ENCODE data around the gene LRP6. TPM values are rescaled to one million over a fixed set of nuclear protein-coding genes. Genes with fewer than 3 reads are reported as not detected.

LRP6 gene
- total RNA-seq, 1 experiment from 2014 or later: 28.1 TPM

- no peak overlapping the region for H3K4me3 ChIP-seq (replicated peaks in 1 of 2; ENCODE audit: low read depth in 1 of 2, low read length in 2 of 2)
- H4K20me1 ChIP-seq (ENCODE audit: insufficient read depth): no peaks in the 10 kb centered on the region
- H3K4me2 ChIP-seq (ENCODE audit: low read length): no peak overlapping the region
- no peaks in the 10 kb centered on the region for H3K36me3 ChIP-seq (ENCODE audit: control insufficient read depth in 1 of 2, insufficient read depth in 2 of 2, low read length in 2 of 2)
- H2AFZ ChIP-seq (ENCODE audit: low read depth, low read length, poor library complexity, severe bottlenecking): no peak overlapping the region
- ATAC-seq: no peak
- no peaks in the 10 kb centered on the region for H3K79me2 ChIP-seq (ENCODE audit: insufficient read depth, low read length)
- no peak for DNase-seq (ENCODE audit: low read depth, low spot score)
- H3K27ac ChIP-seq (ENCODE audit: low read depth, low read length): no peak overlapping the region
- H3K9me3 ChIP-seq (ENCODE audit: control insufficient read depth in 1 of 2, insufficient read depth in 1 of 2, low read depth in 1 of 2, low read length in 2 of 2): no peaks in the 10 kb centered on the region
- CTCF ChIA-PET: no interaction called here
- no peaks in the 10 kb centered on the region for H3K27me3 ChIP-seq (ENCODE audit: insufficient read depth, low read length)
- RAD21 ChIA-PET (ENCODE audit: low non-redundant PET in 1 of 2, low total read pairs in 2 of 2, uncharacterized antibody in 2 of 2, unreplicated experiment in 2 of 2): no interaction called here
- no peak overlapping the region for H3K9ac ChIP-seq (ENCODE audit: low read length)
- no TSS peak for BruUV-seq (replicated peaks)
- POLR2A ChIA-PET: no interaction called here
- H3K9me2 ChIP-seq (ENCODE audit: insufficient read depth): no peaks in the 10 kb centered on the region
- H3K4me1 ChIP-seq (ENCODE audit: control insufficient read depth in 1 of 2, insufficient read depth in 2 of 2, low read length in 2 of 2): no peaks in the 10 kb centered on the region
- TF ChIP-seq EZH2phosphoT487 (IDR thresholded peaks at IDR 0.05; ENCODE audit: borderline replicate concordance) (no peak), SP1 (IDR thresholded peaks at IDR 0.05; ENCODE audit: low read depth) (no peak)
- intact Hi-C loops (cut with micrococcal nuclease): no loop called here
These were observed 86.3 kb downstream of the LRP6 start for GRCh38 chr12:12180575-12180974.

GRCh38 chr12:12180136-12180535, 86.7 kb downstream of the LRP6 start:
- POLR2A ChIA-PET: no interaction called here
- DNase-seq (ENCODE audit: low read depth, low spot score): no peak
- Histone ChIP-seq H2AFZ (ENCODE audit: low read depth, low read length, poor library complexity, severe bottlenecking) (no peak overlapping the region), H3K4me3 (replicated peaks in 1 of 2; ENCODE audit: low read depth in 1 of 2, low read length in 2 of 2) (no peak overlapping the region), H3K79me2 (ENCODE audit: insufficient read depth, low read length) (no peaks in the 10 kb centered on the region), H3K27me3 (ENCODE audit: insufficient read depth, low read length) (no peaks in the 10 kb centered on the region), H3K9me3 (ENCODE audit: control insufficient read depth in 1 of 2, insufficient read depth in 1 of 2, low read depth in 1 of 2, low read length in 2 of 2) (no peaks in the 10 kb centered on the region), H3K9ac (ENCODE audit: low read length) (no peak overlapping the region), H3K4me2 (ENCODE audit: low read length) (no peak overlapping the region), H3K4me1 (ENCODE audit: control insufficient read depth in 1 of 2, insufficient read depth in 2 of 2, low read length in 2 of 2) (no peaks in the 10 kb centered on the region), H3K9me2 (ENCODE audit: insufficient read depth) (no peaks in the 10 kb centered on the region), H3K36me3 (ENCODE audit: control insufficient read depth in 1 of 2, insufficient read depth in 2 of 2, low read length in 2 of 2) (no peaks in the 10 kb centered on the region), H3K27ac (ENCODE audit: low read depth, low read length) (no peak overlapping the region), H4K20me1 (ENCODE audit: insufficient read depth) (no peaks in the 10 kb centered on the region)
- BruUV-seq (replicated peaks): TSS peak; percentile 4
- TF ChIP-seq, protein P1, sequence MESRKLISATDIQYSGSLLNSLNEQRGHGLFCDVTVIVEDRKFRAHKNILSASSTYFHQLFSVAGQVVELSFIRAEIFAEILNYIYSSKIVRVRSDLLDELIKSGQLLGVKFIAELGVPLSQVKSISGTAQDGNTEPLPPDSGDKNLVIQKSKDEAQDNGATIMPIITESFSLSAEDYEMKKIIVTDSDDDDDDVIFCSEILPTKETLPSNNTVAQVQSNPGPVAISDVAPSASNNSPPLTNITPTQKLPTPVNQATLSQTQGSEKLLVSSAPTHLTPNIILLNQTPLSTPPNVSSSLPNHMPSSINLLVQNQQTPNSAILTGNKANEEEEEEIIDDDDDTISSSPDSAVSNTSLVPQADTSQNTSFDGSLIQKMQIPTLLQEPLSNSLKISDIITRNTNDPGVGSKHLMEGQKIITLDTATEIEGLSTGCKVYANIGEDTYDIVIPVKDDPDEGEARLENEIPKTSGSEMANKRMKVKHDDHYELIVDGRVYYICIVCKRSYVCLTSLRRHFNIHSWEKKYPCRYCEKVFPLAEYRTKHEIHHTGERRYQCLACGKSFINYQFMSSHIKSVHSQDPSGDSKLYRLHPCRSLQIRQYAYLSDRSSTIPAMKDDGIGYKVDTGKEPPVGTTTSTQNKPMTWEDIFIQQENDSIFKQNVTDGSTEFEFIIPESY (IDR thresholded peaks at IDR 0.05; ENCODE audit: extremely low read depth, insufficient replicate concordance, low read length): no peak
- TF ChIP-seq EGR1 (IDR thresholded peaks at IDR 0.05; ENCODE audit: low read depth): no peak
- RAD21 ChIA-PET (ENCODE audit: low non-redundant PET in 1 of 2, low total read pairs in 2 of 2, uncharacterized antibody in 2 of 2, unreplicated experiment in 2 of 2): no interaction called here
- intact Hi-C loops (cut with micrococcal nuclease): no loop called here
- ATAC-seq: no peak
- CTCF ChIA-PET: no interaction called here

All from HCT116 (cell line).